ENCODE data around the gene MID2. TPM values are rescaled to one million over a fixed set of nuclear protein-coding genes. Genes with fewer than 3 reads are reported as not detected.
"Not testable (repeated sequence)": the region's sequence is repeated elsewhere in the genome, so short reads cannot be mapped to it uniquely, and the experiment has no call there.

Gene MID2
- total RNA-seq, 1 experiment from 2014 or later: 5.1 TPM

DNA sequence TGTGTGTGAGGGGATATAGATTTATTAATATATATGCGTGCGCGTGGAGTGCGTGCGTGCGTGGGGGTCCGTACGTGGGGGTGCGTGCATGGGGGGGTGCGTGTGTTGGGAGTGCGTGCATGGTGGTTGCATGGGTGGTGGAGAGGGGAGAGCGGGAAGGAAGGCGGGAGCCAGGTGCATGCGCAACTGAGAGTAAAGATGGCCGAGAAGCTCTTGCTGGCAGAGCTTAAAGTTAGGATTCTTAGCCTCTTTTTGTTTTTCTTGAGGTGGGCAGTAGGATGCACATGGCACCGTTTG, 110.7 kb downstream of the MID2 start (continued):
- TF ChIP-seq POLR2AphosphoS5 (IDR thresholded peaks at IDR 0.05; ENCODE audit: low read depth, low read length) (no peak), EGR1 (IDR thresholded peaks at IDR 0.05; ENCODE audit: low read depth) (no peak), JUND (IDR thresholded peaks at IDR 0.05) (no peak), TCF7L2 (IDR thresholded peaks at IDR 0.05; ENCODE audit: borderline replicate concordance, extremely low read depth, insufficient read depth, insufficient read length) (no peak), ZFX (IDR thresholded peaks at IDR 0.05) (no peak)

GRCh38 chrX:107940095-107940494, 114.4 kb downstream of the MID2 start:
- Histone ChIP-seq H3K9me3 (ENCODE audit: control insufficient read depth in 1 of 2, insufficient read depth in 1 of 2, low read depth in 1 of 2, low read length in 2 of 2) (no peaks in the 10 kb centered on the region), H3K36me3 (ENCODE audit: control insufficient read depth in 1 of 2, insufficient read depth in 2 of 2, low read length in 2 of 2) (no peaks in the 10 kb centered on the region), H2AFZ (ENCODE audit: low read depth, low read length, poor library complexity, severe bottlenecking) (no peak overlapping the region), H3K79me2 (ENCODE audit: insufficient read depth, low read length) (no peaks in the 10 kb centered on the region), H3K4me1 (ENCODE audit: control insufficient read depth in 1 of 2, insufficient read depth in 2 of 2, low read length in 2 of 2) (peaks cover 0 to 8% of the 10 kb centered on the region in 2 experiments; a peak in 1 of 4 replicates), H3K4me3 (replicated peaks in 1 of 2; ENCODE audit: low read depth in 1 of 2, low read length in 2 of 2) (no peak overlapping the region), H3K27ac (ENCODE audit: low read depth, low read length) (no peak overlapping the region), H3K4me2 (ENCODE audit: low read length) (no peak overlapping the region), H4K20me1 (ENCODE audit: insufficient read depth) (no peaks in the 10 kb centered on the region), H3K9me2 (ENCODE audit: insufficient read depth) (no peaks in the 10 kb centered on the region), H3K9ac (ENCODE audit: low read length) (no peak overlapping the region), H3K27me3 (ENCODE audit: insufficient read depth, low read length) (no peaks in the 10 kb centered on the region)
- no TSS peak for BruUV-seq (replicated peaks)
- intact Hi-C loops (cut with micrococcal nuclease): no loop called here
- TF ChIP-seq CBX3 (IDR thresholded peaks at IDR 0.05; ENCODE audit: low read depth): no peak
- RAD21 ChIA-PET (ENCODE audit: low non-redundant PET in 1 of 2, low total read pairs in 2 of 2, uncharacterized antibody in 2 of 2, unreplicated experiment in 2 of 2): no interaction called here
- CTCF ChIA-PET: no interaction called here
- POLR2A ChIA-PET: no interaction called here
- ATAC-seq (no peak), DNase-seq (ENCODE audit: low read depth, low spot score) (no peak)

DNA sequence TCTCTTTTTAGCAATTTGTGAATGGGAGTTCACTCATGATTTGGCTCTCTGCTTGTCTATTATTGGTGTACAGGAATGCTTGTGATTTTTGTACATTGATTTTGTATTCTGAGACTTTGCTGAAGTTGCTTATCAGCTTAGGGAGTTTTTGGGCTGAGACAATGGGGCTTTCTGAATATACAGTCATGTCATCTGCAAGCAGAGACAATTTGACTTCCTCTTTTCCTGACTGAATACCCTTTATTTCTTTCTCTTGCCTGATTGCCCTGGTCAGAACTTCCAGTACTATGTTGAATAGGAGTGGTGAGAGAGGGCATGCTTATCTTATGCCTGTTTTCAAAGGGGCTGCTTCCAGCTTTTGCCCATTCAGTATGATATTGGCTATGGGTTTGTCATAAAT, 129.7 kb downstream of the MID2 start:
- H3K9me2 ChIP-seq (ENCODE audit: insufficient read depth); H3K9me3 ChIP-seq (ENCODE audit: control insufficient read depth in 1 of 2, insufficient read depth in 1 of 2, low read depth in 1 of 2, low read length in 2 of 2); H2AFZ ChIP-seq (ENCODE audit: low read depth, low read length, poor library complexity, severe bottlenecking); RAD21 ChIA-PET (ENCODE audit: low non-redundant PET in 1 of 2, low total read pairs in 2 of 2, uncharacterized antibody in 2 of 2, unreplicated experiment in 2 of 2); ATAC-seq; H3K4me3 ChIP-seq (replicated peaks in 1 of 2; ENCODE audit: low read depth in 1 of 2, low read length in 2 of 2); H3K27ac ChIP-seq (ENCODE audit: low read depth, low read length); intact Hi-C loops (cut with micrococcal nuclease); H3K4me1 ChIP-seq (ENCODE audit: control insufficient read depth in 1 of 2, insufficient read depth in 2 of 2, low read length in 2 of 2); H4K20me1 ChIP-seq (ENCODE audit: insufficient read depth); CTCF ChIA-PET; H3K9ac ChIP-seq (ENCODE audit: low read length); BruUV-seq (replicated peaks); DNase-seq (ENCODE audit: low read depth, low spot score); H3K79me2 ChIP-seq (ENCODE audit: insufficient read depth, low read length); H3K36me3 ChIP-seq (ENCODE audit: control insufficient read depth in 1 of 2, insufficient read depth in 2 of 2, low read length in 2 of 2); H3K27me3 ChIP-seq (ENCODE audit: insufficient read depth, low read length); POLR2A ChIA-PET; H3K4me2 ChIP-seq (ENCODE audit: low read length): not testable (repeated sequence)

All from HCT116 (cell line).